K562 (cell line): Measurements from ENCODE around the gene PPM1G. TPM values are rescaled to one million over a fixed set of nuclear protein-coding genes. Genes with fewer than 3 reads are reported as not detected.

ENCODE experiments used
- ATAC-seq: fragments of 200-7000 bp; cut with Tn5 transposase; 3 replicates; pipeline ENCODE4 v1.9.1; 2020; ENCODE audit warnings: moderate library complexity
- BruUV-seq: library from RNA; stranded (reverse); fragments of 400-500 nt; replicated peaks from 2 replicates; lab custom pipeline; 2021; lab: Mats Ljungman, UMichigan
- CTCF ChIA-PET: fragments of 300-600 bp; formaldehyde crosslinking; extraction: SDS; loops from one replicate; lab custom pipeline; 2021; ENCODE audit warnings: low intra/inter-chr PET ratio; lab: Yijun Ruan, JAX
- POLR2A ChIA-PET: fragments of 300-600, 350-650 bp; sonication (Branson Sonifier 250); formaldehyde crosslinking; extraction: SDS; loops from one replicate; lab custom pipeline; 2021; ENCODE audit warnings: antibody characterized with exemption, inconsistent platforms; lab: Yijun Ruan, JAX
- DNase-seq, 4 experiments: peaks; one replicate each; pipeline versions ENCODE4 v3.0.0 to v3.0.0-alpha.2; 2011 to 2018; ENCODE audit warnings: low spot score in 3 of 4, mixed read lengths in 3 of 4; ENCODE audit errors: extremely low read depth in 1 of 4
- FAIRE-seq: peaks from 2 replicates; lab custom pipeline; 2011; peaks lifted over from hg19 to GRCh38; lab: Jason Lieb, UNC
- H2AFZ ChIP-seq: 2 replicates; pipeline ENCODE4 v1.6.0; 2011; ENCODE audit warnings: low read depth, low read length, control low read depth, inconsistent platforms
- H3K27ac ChIP-seq: fragments of 200-600 bp; 3 replicates; pipeline ENCODE4 v1.8.0; 2011; ENCODE audit warnings: low read depth, mild to moderate bottlenecking, control low read depth, inconsistent platforms, low read length, moderate library complexity, mixed read lengths; ENCODE audit errors: extremely low read depth
- H3K27me3 ChIP-seq, 2 experiments: fragments of 300-600 bp in 1 of 2; 2 replicates in 1 of 2; 3 replicates in 1 of 2; pipeline versions ENCODE4 v1.6.0 to v1.8.0; 2011; ENCODE audit warnings: inconsistent platforms in 2 of 2, low read length in 2 of 2, mild to moderate bottlenecking in 1 of 2, mixed read lengths in 1 of 2, moderate library complexity in 1 of 2; ENCODE audit not compliant: control insufficient read depth in 2 of 2, insufficient read depth in 2 of 2
- H3K36me3 ChIP-seq: fragments of 300-600 bp; 3 replicates; pipeline ENCODE4 v1.8.0; 2011; ENCODE audit warnings: mild to moderate bottlenecking, low read length, inconsistent platforms; ENCODE audit not compliant: control insufficient read depth, insufficient read depth
- H3K4me1 ChIP-seq, 2 experiments: fragments of 200-600 bp in 1 of 2; replicated peaks in 1 of 2; 2 replicates in 1 of 2; 3 replicates in 1 of 2; pipeline versions ENCODE4 v1.5.1 to v1.8.0; 2011; ENCODE audit warnings: inconsistent platforms in 2 of 2, low read length in 2 of 2, mild to moderate bottlenecking in 1 of 2, mixed read lengths in 1 of 2, moderate library complexity in 1 of 2; ENCODE audit not compliant: control insufficient read depth in 2 of 2, insufficient read depth in 2 of 2
- H3K4me2 ChIP-seq: 2 replicates; pipeline ENCODE4 v1.6.1; 2011; ENCODE audit warnings: low read length, control low read depth, inconsistent platforms, mixed read lengths; ENCODE audit not compliant: insufficient read depth
- H3K4me3 ChIP-seq: fragments of 200-600 bp; sonication (generic), shearing (Covaris generic); 2 replicates; pipeline ENCODE4 v1.5.1; 2016; ENCODE audit warnings: control low read depth, inconsistent platforms
- H3K79me2 ChIP-seq: fragments of 200-600 bp; 3 replicates; pipeline ENCODE4 v1.8.0; 2011; ENCODE audit warnings: low read length, inconsistent platforms; ENCODE audit not compliant: control insufficient read depth, insufficient read depth
- H3K9ac ChIP-seq, 2 experiments: 2 replicates each; pipeline versions ENCODE4 v1.6.0 to v1.6.1; 2011; ENCODE audit warnings: low read depth in 2 of 2, low read length in 2 of 2, control low read depth in 1 of 2, inconsistent platforms in 1 of 2, mild to moderate bottlenecking in 1 of 2, mixed read lengths in 1 of 2; ENCODE audit not compliant: insufficient read depth in 1 of 2
- H3K9me1 ChIP-seq: one replicate; pipeline ENCODE4 v1.6.0; 2011; ENCODE audit warnings: inconsistent platforms, mild to moderate bottlenecking, low read length, moderate library complexity; ENCODE audit not compliant: control insufficient read depth, insufficient read depth
- H3K9me3 ChIP-seq: replicated peaks from 2 replicates; pipeline ENCODE4 v1.5.1; 2011; ENCODE audit warnings: low read depth, low read length, inconsistent platforms; ENCODE audit not compliant: control insufficient read depth, insufficient read depth
- H4K20me1 ChIP-seq: replicated peaks from 2 replicates; pipeline ENCODE4 v1.6.1; 2011; ENCODE audit warnings: low read length, inconsistent platforms, mixed read lengths; ENCODE audit not compliant: control insufficient read depth, insufficient read depth
- KLF6 ChIP-seq: fragments of 250-450 bp; sonication (Bioruptor Pico); IDR thresholded peaks from 2 replicates; pipeline ENCODE4 v1.4.0; 2020; ENCODE audit warnings: mild to moderate bottlenecking, moderate library complexity, borderline replicate concordance
- NR1H2 ChIP-seq: sonication (generic); formaldehyde crosslinking; IDR thresholded peaks from 2 replicates; pipeline ENCODE4 v1.4.0; 2020; ENCODE audit warnings: mild to moderate bottlenecking, missing genetic modification reagents
- PRMT5 ChIP-seq: sonication (generic); formaldehyde crosslinking; IDR thresholded peaks from 2 replicates; pipeline ENCODE4 v1.5.0; 2020; ENCODE audit warnings: missing genetic modification reagents
- SIN3B ChIP-seq: fragments of 450-650 bp; IDR thresholded peaks from 2 replicates; pipeline ENCODE4 v1.6.1; 2017; ENCODE audit warnings: low read depth, mild to moderate bottlenecking, moderate library complexity
- TCF7 ChIP-seq: sonication (generic); IDR thresholded peaks from 2 replicates; pipeline ENCODE4 v1.6.1; 2016; ENCODE audit warnings: antibody characterized with exemption, borderline replicate concordance
- ZNF175 ChIP-seq: fragments of 200-800 bp; sonication (Bioruptor generic); IDR thresholded peaks from 2 replicates; pipeline ENCODE4 v1.6.1; 2016; ENCODE audit warnings: low read depth, mild to moderate bottlenecking, missing genetic modification characterization, missing compliant biosample characterization
- ZNF431 ChIP-seq: sonication (generic); formaldehyde crosslinking; IDR thresholded peaks from 2 replicates; pipeline ENCODE4 v1.8.0; 2022; ENCODE audit warnings: mild to moderate bottlenecking, missing genetic modification reagents
- ZSCAN29 ChIP-seq: fragments of 450-650 bp; IDR thresholded peaks from 2 replicates; pipeline ENCODE4 v1.6.1; 2017
- WGBS: fragments of 100-300 bp; shearing (Covaris generic); methylation state at CpG from one replicate; pipeline ENCODE4 v1.1.6; 2016; ENCODE audit warnings: low coverage, mixed read lengths; ENCODE audit not compliant: insufficient coverage; ENCODE audit errors: missing lambda C conversion rate; 5-methylcytosine and 5-hydroxymethylcytosine counted together
- in situ Hi-C: fragments of 300-500 bp; cut with MboI; formaldehyde crosslinking; loops from 4 replicates; pipeline ENCODE4 v1.15.0; 2018; ENCODE audit warnings: inconsistent platforms, mixed read lengths
- intact Hi-C: fragments of 100-400 bp; cut with micrococcal nuclease; formaldehyde crosslinking; loops from 2 replicates; pipeline ENCODE4 v1.14.2; 2022
- polyA plus RNA-seq, 8 experiments: library from polyadenylated mRNA; depleted of rRNA in 4 of 8; stranded (reverse) in 5 of 8; unstranded in 3 of 8; fragments of >200 nt; fragmentation: Nextera tagmentation in 2 of 8; fragmentation: Illumina TruSeq in 1 of 8; extraction: Ambion mirVana in 2 of 8; extraction: Trizol in 1 of 8; gene quantifications; 2 replicates each; pipeline versions ENCODE4 v1.2.1 to v1.2.3, GENCODE V29; 2011 to 2014; ENCODE audit warnings: inconsistent platforms in 1 of 8, missing spikeins in 1 of 8
- total RNA-seq, 7 experiments: library from RNA; depleted of rRNA in 6 of 7; stranded (reverse); fragments of >200 nt in 6 of 7; fragmentation: Illumina TruSeq in 2 of 7; extraction: Trizol in 2 of 7; gene quantifications; 2 replicates each; pipeline versions ENCODE4 v1.2.1 to v1.2.3, GENCODE V29; 2011 to 2021; ENCODE audit warnings: low replicate concordance in 1 of 7
- TF ChIP-seq, protein P1 (sequence below): fragments of 250-450 bp; sonication (Bioruptor Pico); IDR thresholded peaks from 2 replicates; pipeline ENCODE4 v1.8.0; 2022; ENCODE audit warnings: moderate library complexity, mild to moderate bottlenecking, inconsistent platforms
- TF ChIP-seq, protein P2 (sequence below): fragments of 450-650 bp; IDR thresholded peaks from 2 replicates; pipeline ENCODE4 v1.6.1; 2016; ENCODE audit warnings: borderline replicate concordance
- TF ChIP-seq, protein P3 (sequence below): fragments of 450-650 bp; IDR thresholded peaks from 2 replicates; pipeline ENCODE4 v1.6.1; 2018; ENCODE audit warnings: mild to moderate bottlenecking, low read depth; ENCODE audit not compliant: partially characterized antibody
- TF ChIP-seq, protein P4 (sequence below): fragments of 250-450 bp; sonication (Bioruptor Pico); IDR thresholded peaks from 2 replicates; pipeline ENCODE4 v1.5.1; 2021; ENCODE audit warnings: mild to moderate bottlenecking
- TF ChIP-seq, protein P5 (sequence below): sonication (generic); formaldehyde crosslinking; IDR thresholded peaks from 2 replicates; pipeline ENCODE4 v1.8.1; 2023; ENCODE audit warnings: mild to moderate bottlenecking, missing genetic modification reagents, moderate library complexity

The PPM1G gene
- total and polyA plus RNA-seq, 9 of the 15 experiments (the other 6 are each of a cell fraction or from before 2014, with no cell fraction given) = 61.7 to 230 (median 153) TPM

DNA sequence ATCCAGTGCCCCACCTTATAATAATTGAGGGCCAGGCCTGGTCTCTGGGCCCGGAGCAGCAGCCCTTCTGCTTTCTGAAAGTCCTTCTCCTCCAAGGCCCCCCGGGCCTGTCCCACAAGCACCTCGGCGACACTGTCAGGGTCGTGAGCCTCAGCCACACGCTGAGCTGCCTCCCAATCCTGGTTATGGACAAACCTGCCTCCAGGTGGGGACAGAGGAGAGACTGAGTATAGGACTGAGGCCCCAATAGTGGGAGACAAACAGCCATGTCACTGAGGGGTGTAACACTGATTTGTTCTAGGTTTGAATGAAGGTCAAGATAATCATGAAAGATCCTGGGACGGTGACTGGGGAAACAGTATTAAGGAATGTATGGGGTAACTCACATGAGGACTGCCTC lies 44.6 kb upstream of the PPM1G start (continued):
- TF ChIP-seq, protein P1, sequence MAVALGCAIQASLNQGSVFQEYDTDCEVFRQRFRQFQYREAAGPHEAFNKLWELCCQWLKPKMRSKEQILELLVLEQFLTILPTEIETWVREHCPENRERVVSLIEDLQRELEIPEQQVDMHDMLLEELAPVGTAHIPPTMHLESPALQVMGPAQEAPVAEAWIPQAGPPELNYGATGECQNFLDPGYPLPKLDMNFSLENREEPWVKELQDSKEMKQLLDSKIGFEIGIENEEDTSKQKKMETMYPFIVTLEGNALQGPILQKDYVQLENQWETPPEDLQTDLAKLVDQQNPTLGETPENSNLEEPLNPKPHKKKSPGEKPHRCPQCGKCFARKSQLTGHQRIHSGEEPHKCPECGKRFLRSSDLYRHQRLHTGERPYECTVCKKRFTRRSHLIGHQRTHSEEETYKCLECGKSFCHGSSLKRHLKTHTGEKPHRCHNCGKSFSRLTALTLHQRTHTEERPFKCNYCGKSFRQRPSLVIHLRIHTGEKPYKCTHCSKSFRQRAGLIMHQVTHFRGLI (CRISPR knock-in tag) = no peak

DNA sequence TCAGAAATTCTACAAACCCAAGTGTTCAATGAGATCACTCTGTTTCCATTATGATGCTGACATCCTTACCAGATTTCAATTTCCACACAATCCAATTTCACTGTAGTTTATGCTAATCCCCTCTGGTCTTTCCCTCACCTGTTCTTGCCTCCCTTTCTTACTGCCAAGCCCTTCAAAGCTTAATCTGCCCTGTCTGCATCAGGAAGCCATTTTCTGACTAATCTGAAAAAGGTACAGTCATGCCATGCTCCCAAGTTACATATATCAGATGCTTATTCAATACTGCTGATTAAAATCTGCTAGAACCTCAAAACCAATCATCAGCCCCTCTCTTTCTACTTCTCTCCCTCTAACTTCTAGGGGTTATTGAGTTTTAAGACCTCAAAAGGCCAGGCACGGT lies 41.7 kb upstream of the PPM1G start:
- no peak for ATAC-seq
- in situ Hi-C loops = no loop called here
- peak; percentile 6 for FAIRE-seq
- TF ChIP-seq ZNF431 (no peak), PRMT5 (CRISPR knock-in tag) (no peak), TCF7 (no peak), SIN3B (no peak), KLF6 (no peak), NR1H2 (no peak), ZSCAN29 (no peak), ZNF175 (CRISPR knock-in tag) (no peak)
- TF ChIP-seq, protein P2, sequence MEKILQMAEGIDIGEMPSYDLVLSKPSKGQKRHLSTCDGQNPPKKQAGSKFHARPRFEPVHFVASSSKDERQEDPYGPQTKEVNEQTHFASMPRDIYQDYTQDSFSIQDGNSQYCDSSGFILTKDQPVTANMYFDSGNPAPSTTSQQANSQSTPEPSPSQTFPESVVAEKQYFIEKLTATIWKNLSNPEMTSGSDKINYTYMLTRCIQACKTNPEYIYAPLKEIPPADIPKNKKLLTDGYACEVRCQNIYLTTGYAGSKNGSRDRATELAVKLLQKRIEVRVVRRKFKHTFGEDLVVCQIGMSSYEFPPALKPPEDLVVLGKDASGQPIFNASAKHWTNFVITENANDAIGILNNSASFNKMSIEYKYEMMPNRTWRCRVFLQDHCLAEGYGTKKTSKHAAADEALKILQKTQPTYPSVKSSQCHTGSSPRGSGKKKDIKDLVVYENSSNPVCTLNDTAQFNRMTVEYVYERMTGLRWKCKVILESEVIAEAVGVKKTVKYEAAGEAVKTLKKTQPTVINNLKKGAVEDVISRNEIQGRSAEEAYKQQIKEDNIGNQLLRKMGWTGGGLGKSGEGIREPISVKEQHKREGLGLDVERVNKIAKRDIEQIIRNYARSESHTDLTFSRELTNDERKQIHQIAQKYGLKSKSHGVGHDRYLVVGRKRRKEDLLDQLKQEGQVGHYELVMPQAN = no peak
- TF ChIP-seq, protein P3, sequence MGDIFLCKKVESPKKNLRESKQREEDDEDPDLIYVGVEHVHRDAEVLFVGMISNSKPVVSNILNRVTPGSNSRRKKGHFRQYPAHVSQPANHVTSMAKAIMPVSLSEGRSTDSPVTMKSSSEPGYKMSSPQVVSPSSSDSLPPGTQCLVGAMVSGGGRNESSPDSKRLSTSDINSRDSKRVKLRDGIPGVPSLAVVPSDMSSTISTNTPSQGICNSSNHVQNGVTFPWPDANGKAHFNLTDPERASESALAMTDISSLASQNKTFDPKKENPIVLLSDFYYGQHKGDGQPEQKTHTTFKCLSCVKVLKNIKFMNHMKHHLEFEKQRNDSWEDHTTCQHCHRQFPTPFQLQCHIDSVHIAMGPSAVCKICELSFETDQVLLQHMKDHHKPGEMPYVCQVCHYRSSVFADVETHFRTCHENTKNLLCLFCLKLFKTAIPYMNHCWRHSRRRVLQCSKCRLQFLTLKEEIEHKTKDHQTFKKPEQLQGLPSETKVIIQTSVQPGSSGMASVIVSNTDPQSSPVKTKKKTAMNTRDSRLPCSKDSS = no peak
- TF ChIP-seq, protein P4, sequence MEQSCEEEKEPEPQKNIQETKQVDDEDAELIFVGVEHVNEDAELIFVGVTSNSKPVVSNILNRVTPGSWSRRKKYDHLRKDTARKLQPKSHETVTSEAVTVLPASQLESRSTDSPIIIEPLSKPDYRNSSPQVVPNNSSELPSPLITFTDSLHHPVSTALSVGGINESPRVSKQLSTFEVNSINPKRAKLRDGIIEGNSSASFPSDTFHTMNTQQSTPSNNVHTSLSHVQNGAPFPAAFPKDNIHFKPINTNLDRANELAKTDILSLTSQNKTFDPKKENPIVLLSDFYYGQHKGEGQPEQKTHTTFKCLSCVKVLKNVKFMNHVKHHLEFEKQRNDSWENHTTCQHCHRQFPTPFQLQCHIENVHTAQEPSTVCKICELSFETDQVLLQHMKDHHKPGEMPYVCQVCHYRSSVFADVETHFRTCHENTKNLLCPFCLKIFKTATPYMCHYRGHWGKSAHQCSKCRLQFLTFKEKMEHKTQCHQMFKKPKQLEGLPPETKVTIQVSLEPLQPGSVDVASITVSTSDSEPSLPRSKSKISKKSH (CRISPR knock-in tag) = no peak
- TF ChIP-seq, protein P5, sequence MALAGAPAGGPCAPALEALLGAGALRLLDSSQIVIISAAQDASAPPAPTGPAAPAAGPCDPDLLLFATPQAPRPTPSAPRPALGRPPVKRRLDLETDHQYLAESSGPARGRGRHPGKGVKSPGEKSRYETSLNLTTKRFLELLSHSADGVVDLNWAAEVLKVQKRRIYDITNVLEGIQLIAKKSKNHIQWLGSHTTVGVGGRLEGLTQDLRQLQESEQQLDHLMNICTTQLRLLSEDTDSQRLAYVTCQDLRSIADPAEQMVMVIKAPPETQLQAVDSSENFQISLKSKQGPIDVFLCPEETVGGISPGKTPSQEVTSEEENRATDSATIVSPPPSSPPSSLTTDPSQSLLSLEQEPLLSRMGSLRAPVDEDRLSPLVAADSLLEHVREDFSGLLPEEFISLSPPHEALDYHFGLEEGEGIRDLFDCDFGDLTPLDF (CRISPR knock-in tag) = no peak

More for the DNA sequence above, 41.7 kb upstream of the PPM1G start:
- Histone ChIP-seq H3K9me3 (no peaks in the 10 kb centered on the region), H3K9me1 (no peaks in the 10 kb centered on the region), H3K4me2 (no peak overlapping the region), H3K79me2 (no peaks in the 10 kb centered on the region), H3K9ac (no peak overlapping the region), H3K36me3 (peaks cover 27% of the 10 kb centered on the region; the same call in 2 of the 3 replicates), H4K20me1 (no peaks in the 10 kb centered on the region), H3K4me1 (no peaks in the 10 kb centered on the region), H3K4me3 (no peak overlapping the region), H3K27me3 (no peaks in the 10 kb centered on the region), H2AFZ (no peak overlapping the region), H3K27ac (no peak overlapping the region)
- ChIA-PET POLR2A (no interaction called here), CTCF (no interaction called here)
- 100% methylated on average over 1 of the region's 1 CpG for WGBS
- DNase-seq = no peak
- BruUV-seq = no TSS peak
- intact Hi-C loops = no loop called here
